GM12878 (cell line): Measurements from ENCODE around the gene SOX5. TPM values are rescaled to one million over a fixed set of nuclear protein-coding genes. Genes with fewer than 3 reads are reported as not detected.

Experiments used
- ATF7 ChIP-seq: fragments of 450-650 bp; IDR thresholded peaks from 2 replicates; pipeline ENCODE4 v1.6.1; 2016; ENCODE audit warnings: low read depth, mild to moderate bottlenecking
- BACH1 ChIP-seq: fragments of 450-650 bp; IDR thresholded peaks from 2 replicates; pipeline ENCODE4 v1.6.1; 2017; ENCODE audit warnings: mild to moderate bottlenecking, borderline replicate concordance
- CBFB ChIP-seq: IDR thresholded peaks from 2 replicates; pipeline ENCODE4 v1.6.1; 2016; ENCODE audit warnings: antibody characterized with exemption, low read depth
- CHD4 ChIP-seq: fragments of 200-600 bp; sonication (generic); IDR thresholded peaks from 2 replicates; pipeline ENCODE4 v1.6.1; 2016; ENCODE audit warnings: mild to moderate bottlenecking
- EED ChIP-seq: sonication (generic); IDR thresholded peaks from 2 replicates; pipeline ENCODE4 v1.6.1; 2016; ENCODE audit warnings: antibody characterized with exemption, low read depth
- GABPA ChIP-seq: IDR thresholded peaks from 2 replicates; pipeline ENCODE4 v1.6.1; 2014; ENCODE audit warnings: antibody characterized with exemption, low read depth, mild to moderate bottlenecking, inconsistent platforms
- IRF4 ChIP-seq: IDR thresholded peaks from 2 replicates; pipeline ENCODE4 v1.6.1; 2011; ENCODE audit warnings: low read depth, low read length
- NKRF ChIP-seq: fragments of 450-650 bp; conservative IDR thresholded peaks from 2 replicates; pipeline ENCODE4 v1.6.1; 2017; ENCODE audit warnings: mild to moderate bottlenecking, moderate library complexity
- RFX5 ChIP-seq: IDR thresholded peaks from 2 replicates; pipeline ENCODE4 v1.6.1; 2011; ENCODE audit warnings: low read depth, low read length, improper control_type of control experiment
- STAT3 ChIP-seq: IDR thresholded peaks from 2 replicates; pipeline ENCODE4 v1.6.1; 2011; ENCODE audit warnings: low read depth, low read length, improper control_type of control experiment
- TBL1XR1 ChIP-seq: IDR thresholded peaks from 2 replicates; pipeline ENCODE4 v1.6.1; 2012; ENCODE audit warnings: low read depth, low read length, improper control_type of control experiment
- ZNF384 ChIP-seq: IDR thresholded peaks from 2 replicates; pipeline ENCODE4 v1.6.1; 2012; ENCODE audit warnings: low read depth, mild to moderate bottlenecking, low read length, improper control_type of control experiment, borderline replicate concordance
- polyA plus RNA-seq, 11 experiments: library from polyadenylated mRNA; depleted of rRNA in 4 of 11; unstranded in 6 of 11; stranded (reverse) in 5 of 11; fragments of >200 nt; fragmentation: Nextera tagmentation in 4 of 11; fragmentation: Illumina TruSeq in 1 of 11; extraction: Ambion mirVana in 4 of 11; extraction: Trizol in 1 of 11; gene quantifications; 1 replicate in 1 of 11; 2 replicates in 10 of 11; pipeline versions ENCODE4 v1.2.1 to v1.2.3, GENCODE V29; 2011 to 2016; ENCODE audit warnings: inconsistent platforms in 2 of 11, missing spikeins in 2 of 11, low read depth in 1 of 11
- total RNA-seq, 4 experiments: library from RNA; depleted of rRNA in 3 of 4; stranded (reverse); fragments of >200 nt in 3 of 4; fragmentation: Illumina TruSeq in 1 of 4; extraction: Trizol in 1 of 4; gene quantifications; 2 replicates each; pipeline versions ENCODE4 v1.2.1 to v1.2.3, GENCODE V29; 2013 to 2021
- TF ChIP-seq, protein P1 (sequence below): IDR thresholded peaks from 2 replicates; pipeline ENCODE4 v1.6.1; 2012; ENCODE audit warnings: low read length, inconsistent platforms
- TF ChIP-seq, protein P2 (sequence below): fragments of 450-650 bp; IDR thresholded peaks from 2 replicates; pipeline ENCODE4 v1.6.1; 2016; ENCODE audit warnings: mild to moderate bottlenecking
- TF ChIP-seq, protein P3 (sequence below): fragments of 450-650 bp; IDR thresholded peaks from 2 replicates; pipeline ENCODE4 v1.6.1; 2017; ENCODE audit warnings: borderline replicate concordance
- TF ChIP-seq, protein P4 (sequence below): IDR thresholded peaks from 2 replicates; pipeline ENCODE4 v1.6.1; 2012; ENCODE audit warnings: low read depth, low read length, improper control_type of control experiment
- TF ChIP-seq, protein P5 (sequence below): fragments of 450-650 bp; IDR thresholded peaks from 2 replicates; pipeline ENCODE4 v1.6.1; 2017; ENCODE audit warnings: low read depth, mild to moderate bottlenecking, moderate library complexity
- TF ChIP-seq, protein P6 (sequence below): fragments of 150-350 bp; IDR thresholded peaks from 2 replicates; pipeline ENCODE4 v1.6.1; 2016; ENCODE audit warnings: low read depth, low read length

The SOX5 gene
- total and polyA plus RNA-seq, 10 of the 15 experiments (the other 5 are each of a cell fraction or from before 2014, with no cell fraction given): 0.08 to 1.0 (median 0.24) TPM

DNA sequence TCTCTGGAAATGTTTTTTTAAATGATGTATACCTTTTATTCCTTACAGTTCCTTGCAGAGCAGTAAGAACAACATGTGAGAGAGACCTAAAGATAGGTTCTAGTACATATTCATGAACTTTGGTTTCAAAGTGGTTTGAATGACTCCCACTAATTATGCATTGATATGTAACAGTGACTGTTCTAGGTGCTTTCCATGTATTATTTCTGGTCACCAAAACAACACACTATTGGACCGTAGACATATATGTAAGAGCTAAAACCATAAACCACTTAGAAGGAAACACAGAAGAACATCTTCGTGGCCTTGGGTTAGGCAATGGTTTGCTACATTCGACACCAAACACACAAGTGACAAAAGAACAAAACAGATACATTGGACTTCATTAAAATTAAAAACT lies 37.9 kb downstream of the SOX5 start (continued):
- TF ChIP-seq NKRF (no peak), CBFB (no peak), RFX5 (no peak), IRF4 (no peak), BACH1 (no peak), EED (no peak), STAT3 (no peak), CHD4 (no peak), ATF7 (0 out of 2 replicates have a peak, but pooled peaks have one; percentile 41), GABPA (no peak), ZNF384 (no peak), TBL1XR1 (no peak)
- TF ChIP-seq, protein P1, sequence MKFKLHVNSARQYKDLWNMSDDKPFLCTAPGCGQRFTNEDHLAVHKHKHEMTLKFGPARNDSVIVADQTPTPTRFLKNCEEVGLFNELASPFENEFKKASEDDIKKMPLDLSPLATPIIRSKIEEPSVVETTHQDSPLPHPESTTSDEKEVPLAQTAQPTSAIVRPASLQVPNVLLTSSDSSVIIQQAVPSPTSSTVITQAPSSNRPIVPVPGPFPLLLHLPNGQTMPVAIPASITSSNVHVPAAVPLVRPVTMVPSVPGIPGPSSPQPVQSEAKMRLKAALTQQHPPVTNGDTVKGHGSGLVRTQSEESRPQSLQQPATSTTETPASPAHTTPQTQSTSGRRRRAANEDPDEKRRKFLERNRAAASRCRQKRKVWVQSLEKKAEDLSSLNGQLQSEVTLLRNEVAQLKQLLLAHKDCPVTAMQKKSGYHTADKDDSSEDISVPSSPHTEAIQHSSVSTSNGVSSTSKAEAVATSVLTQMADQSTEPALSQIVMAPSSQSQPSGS: no peak
- TF ChIP-seq, protein P2, sequence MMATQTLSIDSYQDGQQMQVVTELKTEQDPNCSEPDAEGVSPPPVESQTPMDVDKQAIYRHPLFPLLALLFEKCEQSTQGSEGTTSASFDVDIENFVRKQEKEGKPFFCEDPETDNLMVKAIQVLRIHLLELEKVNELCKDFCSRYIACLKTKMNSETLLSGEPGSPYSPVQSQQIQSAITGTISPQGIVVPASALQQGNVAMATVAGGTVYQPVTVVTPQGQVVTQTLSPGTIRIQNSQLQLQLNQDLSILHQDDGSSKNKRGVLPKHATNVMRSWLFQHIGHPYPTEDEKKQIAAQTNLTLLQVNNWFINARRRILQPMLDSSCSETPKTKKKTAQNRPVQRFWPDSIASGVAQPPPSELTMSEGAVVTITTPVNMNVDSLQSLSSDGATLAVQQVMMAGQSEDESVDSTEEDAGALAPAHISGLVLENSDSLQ: peak; percentile 53
- TF ChIP-seq, protein P3, sequence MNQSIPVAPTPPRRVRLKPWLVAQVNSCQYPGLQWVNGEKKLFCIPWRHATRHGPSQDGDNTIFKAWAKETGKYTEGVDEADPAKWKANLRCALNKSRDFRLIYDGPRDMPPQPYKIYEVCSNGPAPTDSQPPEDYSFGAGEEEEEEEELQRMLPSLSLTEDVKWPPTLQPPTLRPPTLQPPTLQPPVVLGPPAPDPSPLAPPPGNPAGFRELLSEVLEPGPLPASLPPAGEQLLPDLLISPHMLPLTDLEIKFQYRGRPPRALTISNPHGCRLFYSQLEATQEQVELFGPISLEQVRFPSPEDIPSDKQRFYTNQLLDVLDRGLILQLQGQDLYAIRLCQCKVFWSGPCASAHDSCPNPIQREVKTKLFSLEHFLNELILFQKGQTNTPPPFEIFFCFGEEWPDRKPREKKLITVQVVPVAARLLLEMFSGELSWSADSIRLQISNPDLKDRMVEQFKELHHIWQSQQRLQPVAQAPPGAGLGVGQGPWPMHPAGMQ: no peak
- TF ChIP-seq, protein P4, sequence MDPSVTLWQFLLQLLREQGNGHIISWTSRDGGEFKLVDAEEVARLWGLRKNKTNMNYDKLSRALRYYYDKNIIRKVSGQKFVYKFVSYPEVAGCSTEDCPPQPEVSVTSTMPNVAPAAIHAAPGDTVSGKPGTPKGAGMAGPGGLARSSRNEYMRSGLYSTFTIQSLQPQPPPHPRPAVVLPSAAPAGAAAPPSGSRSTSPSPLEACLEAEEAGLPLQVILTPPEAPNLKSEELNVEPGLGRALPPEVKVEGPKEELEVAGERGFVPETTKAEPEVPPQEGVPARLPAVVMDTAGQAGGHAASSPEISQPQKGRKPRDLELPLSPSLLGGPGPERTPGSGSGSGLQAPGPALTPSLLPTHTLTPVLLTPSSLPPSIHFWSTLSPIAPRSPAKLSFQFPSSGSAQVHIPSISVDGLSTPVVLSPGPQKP: no peak
- TF ChIP-seq, protein P5, sequence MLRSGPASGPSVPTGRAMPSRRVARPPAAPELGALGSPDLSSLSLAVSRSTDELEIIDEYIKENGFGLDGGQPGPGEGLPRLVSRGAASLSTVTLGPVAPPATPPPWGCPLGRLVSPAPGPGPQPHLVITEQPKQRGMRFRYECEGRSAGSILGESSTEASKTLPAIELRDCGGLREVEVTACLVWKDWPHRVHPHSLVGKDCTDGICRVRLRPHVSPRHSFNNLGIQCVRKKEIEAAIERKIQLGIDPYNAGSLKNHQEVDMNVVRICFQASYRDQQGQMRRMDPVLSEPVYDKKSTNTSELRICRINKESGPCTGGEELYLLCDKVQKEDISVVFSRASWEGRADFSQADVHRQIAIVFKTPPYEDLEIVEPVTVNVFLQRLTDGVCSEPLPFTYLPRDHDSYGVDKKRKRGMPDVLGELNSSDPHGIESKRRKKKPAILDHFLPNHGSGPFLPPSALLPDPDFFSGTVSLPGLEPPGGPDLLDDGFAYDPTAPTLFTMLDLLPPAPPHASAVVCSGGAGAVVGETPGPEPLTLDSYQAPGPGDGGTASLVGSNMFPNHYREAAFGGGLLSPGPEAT: peak; percentile 65
- TF ChIP-seq, protein P6, sequence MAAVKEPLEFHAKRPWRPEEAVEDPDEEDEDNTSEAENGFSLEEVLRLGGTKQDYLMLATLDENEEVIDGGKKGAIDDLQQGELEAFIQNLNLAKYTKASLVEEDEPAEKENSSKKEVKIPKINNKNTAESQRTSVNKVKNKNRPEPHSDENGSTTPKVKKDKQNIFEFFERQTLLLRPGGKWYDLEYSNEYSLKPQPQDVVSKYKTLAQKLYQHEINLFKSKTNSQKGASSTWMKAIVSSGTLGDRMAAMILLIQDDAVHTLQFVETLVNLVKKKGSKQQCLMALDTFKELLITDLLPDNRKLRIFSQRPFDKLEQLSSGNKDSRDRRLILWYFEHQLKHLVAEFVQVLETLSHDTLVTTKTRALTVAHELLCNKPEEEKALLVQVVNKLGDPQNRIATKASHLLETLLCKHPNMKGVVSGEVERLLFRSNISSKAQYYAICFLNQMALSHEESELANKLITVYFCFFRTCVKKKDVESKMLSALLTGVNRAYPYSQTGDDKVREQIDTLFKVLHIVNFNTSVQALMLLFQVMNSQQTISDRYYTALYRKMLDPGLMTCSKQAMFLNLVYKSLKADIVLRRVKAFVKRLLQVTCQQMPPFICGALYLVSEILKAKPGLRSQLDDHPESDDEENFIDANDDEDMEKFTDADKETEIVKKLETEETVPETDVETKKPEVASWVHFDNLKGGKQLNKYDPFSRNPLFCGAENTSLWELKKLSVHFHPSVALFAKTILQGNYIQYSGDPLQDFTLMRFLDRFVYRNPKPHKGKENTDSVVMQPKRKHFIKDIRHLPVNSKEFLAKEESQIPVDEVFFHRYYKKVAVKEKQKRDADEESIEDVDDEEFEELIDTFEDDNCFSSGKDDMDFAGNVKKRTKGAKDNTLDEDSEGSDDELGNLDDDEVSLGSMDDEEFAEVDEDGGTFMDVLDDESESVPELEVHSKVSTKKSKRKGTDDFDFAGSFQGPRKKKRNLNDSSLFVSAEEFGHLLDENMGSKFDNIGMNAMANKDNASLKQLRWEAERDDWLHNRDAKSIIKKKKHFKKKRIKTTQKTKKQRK: no peak
